NCI-H460 (cell line): ENCODE measurements around the gene SLC25A10. TPM values are rescaled to one million over a fixed set of nuclear protein-coding genes. Genes with fewer than 3 reads are reported as not detected.

Source experiments
- DNase-seq: peaks from one replicate; pipeline ENCODE4 v3.0.0-alpha.2; 2016; ENCODE audit warnings: low read depth; ENCODE audit errors: extremely low read depth
- small RNA-seq, 2 experiments: library from RNA; depleted of rRNA; stranded (forward); fragments of <200 nt; gene quantifications; one replicate each; pipeline ENCODE3, GENCODE V24; 2014
- total RNA-seq: library from RNA; depleted of rRNA; stranded (reverse); fragments of >200 nt; shearing (Covaris generic); gene quantifications from 2 replicates; pipeline ENCODE4 v1.2.3, GENCODE V29; 2014; rRNA removed

Gene SLC25A10
- total RNA-seq, 1 experiment from 2014 or later = 9.4 TPM

DNA sequence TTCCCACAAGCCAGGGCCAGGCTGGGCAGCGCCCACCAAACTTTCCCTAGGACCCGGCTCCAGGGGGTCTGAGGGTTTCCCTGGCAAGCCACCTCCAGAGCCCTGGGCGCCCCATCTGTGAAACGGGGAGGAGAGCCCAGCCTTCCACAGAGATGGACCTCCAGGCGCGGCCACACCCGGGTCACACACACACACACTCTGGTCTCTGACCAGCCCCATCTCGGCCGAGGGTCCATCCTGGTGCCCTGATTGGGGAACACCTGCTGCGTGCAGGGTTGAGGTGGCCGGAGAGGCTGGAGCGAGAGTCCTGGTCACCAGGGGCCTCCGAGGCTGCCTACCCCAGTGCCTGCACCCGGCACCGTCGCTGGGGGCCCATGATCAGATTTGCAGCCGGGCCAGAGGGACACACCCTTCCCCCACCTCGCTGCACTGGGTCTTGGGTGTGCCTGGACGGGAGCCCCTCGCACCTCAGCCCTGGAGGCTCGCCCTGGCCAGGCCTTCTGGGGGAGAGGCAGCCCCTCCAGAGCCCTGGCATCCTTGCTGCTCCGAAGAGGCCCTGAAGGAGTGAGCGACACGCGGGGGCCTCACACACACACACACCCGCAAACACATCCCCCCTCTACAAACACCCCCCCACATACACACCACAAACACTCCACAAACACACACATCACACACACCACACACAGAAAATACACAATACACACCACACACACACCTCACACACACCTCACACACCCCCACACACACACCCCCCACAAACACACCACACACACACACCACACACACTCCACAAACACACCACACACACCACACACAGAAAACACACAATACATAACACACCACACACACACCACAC lies 29.7 kb downstream of the SLC25A10 start:
- no peak for DNase-seq

Small RNAs within 50 kb of the gene (small RNA-seq; reads per million reads assigned to genes)
- 0 reads per million in 2 experiments for gene MIR6786

Other genes starting within 250 kb of the SLC25A10 start
- gene ACTG1, start 199.5 kb upstream of the SLC25A10 start, total RNA-seq = 2,788 and 3,093 TPM in 2 replicates
- gene FSCN2, start 183.9 kb upstream of the SLC25A10 start, total RNA-seq = 0.46 and 0.62 TPM in 2 replicates
- gene FAAP100, start 159.9 kb upstream of the SLC25A10 start, total RNA-seq = 13.0 and 15.4 TPM in 2 replicates
- gene NPLOC4, start 75.2 kb upstream of the SLC25A10 start, total RNA-seq = 57.1 and 69.9 TPM in 2 replicates
- gene TSPAN10, start 75.1 kb upstream of the SLC25A10 start, total RNA-seq = 0.42 and 0.49 TPM in 2 replicates
- not detected in 2 replicates for gene PDE6G, start 55.7 kb upstream of the SLC25A10 start, total RNA-seq
- 47.5 and 60.0 TPM in 2 replicates for gene OXLD1, start 45.7 kb upstream of the SLC25A10 start, total RNA-seq
- gene CCDC137, start 45.5 kb upstream of the SLC25A10 start, total RNA-seq = 20.3 and 21.7 TPM in 2 replicates
- 35.3 and 36.4 TPM in 2 replicates for gene ARL16, start 28.5 kb upstream of the SLC25A10 start, total RNA-seq
- 57.5 and 57.9 TPM in 2 replicates for gene HGS, start 28.3 kb upstream of the SLC25A10 start, total RNA-seq
- gene MRPL12, start 8.9 kb upstream of the SLC25A10 start, total RNA-seq = 33.7 and 38.1 TPM in 2 replicates
- 0.40 and 0.58 TPM in 2 replicates for gene GCGR, start 91.9 kb downstream of the SLC25A10 start, total RNA-seq
- gene MCRIP1, start 121.0 kb downstream of the SLC25A10 start, total RNA-seq = 25.6 and 31.7 TPM in 2 replicates
- gene PPP1R27, start 122.8 kb downstream of the SLC25A10 start, total RNA-seq = not detected in 2 replicates
- gene P4HB, start 148.3 kb downstream of the SLC25A10 start, total RNA-seq = 800 and 860 TPM in 2 replicates
- gene ARHGDIA, start 159.1 kb downstream of the SLC25A10 start, total RNA-seq = 175 and 178 TPM in 2 replicates
- 130 and 142 TPM in 2 replicates for gene ALYREF, start 179.3 kb downstream of the SLC25A10 start, total RNA-seq
- gene ANAPC11, start 179.4 kb downstream of the SLC25A10 start, total RNA-seq = 137 and 139 TPM in 2 replicates
- 0.05 TPM in 1 of 2 replicates, not detected in the other for gene NPB, start 190.0 kb downstream of the SLC25A10 start, total RNA-seq
- 2.7 and 3.4 TPM in 2 replicates for gene PCYT2, start 199.1 kb downstream of the SLC25A10 start, total RNA-seq
- gene SIRT7, start 205.9 kb downstream of the SLC25A10 start, total RNA-seq = 18.1 and 19.7 TPM in 2 replicates
- gene MAFG, start 215.5 kb downstream of the SLC25A10 start, total RNA-seq = 62.5 and 64.3 TPM in 2 replicates
- 210 and 242 TPM in 2 replicates for gene PYCR1, start 225.0 kb downstream of the SLC25A10 start, total RNA-seq
- not detected in 2 replicates for gene MYADML2, start 234.9 kb downstream of the SLC25A10 start, total RNA-seq
- 0.15 TPM in 1 of 2 replicates, not detected in the other for gene NOTUM, start 248.9 kb downstream of the SLC25A10 start, total RNA-seq